Right atrium auricular region (tissue), 2 donors: ENCODE results near the gene RAPGEF4. TPM values are rescaled to one million over a fixed set of nuclear protein-coding genes. Genes with fewer than 3 reads are reported as not detected.

ENCODE experiments used
- DNase-seq: peaks from one replicate; pipeline ENCODE4 v3.0.0-alpha.2; 2019; ENCODE audit warnings: low spot score
- H3K27ac ChIP-seq, 2 donors: fragments of 200-600 bp; sonication (generic); 1 replicate in 1 of 2; 2 replicates in 1 of 2; pipeline ENCODE4 v1.5.1; 2016 to 2019
- H3K27me3 ChIP-seq, 2 donors: fragments of 200-600 bp; sonication (generic); one replicate each; pipeline versions ENCODE4 v1.5.1 to v1.6.0; 2017 to 2019
- H3K36me3 ChIP-seq: fragments of 200-600 bp; sonication (generic); one replicate; pipeline ENCODE4 v1.5.1; 2016
- H3K4me1 ChIP-seq, 2 donors: fragments of 200-600 bp; sonication (generic); one replicate each; pipeline versions ENCODE4 v1.5.1 to v1.6.0; 2017 to 2019
- H3K4me3 ChIP-seq, 2 donors: fragments of 200-600 bp; sonication (generic); 1 replicate in 1 of 2; 2 replicates in 1 of 2; pipeline ENCODE4 v1.5.1; 2017 to 2019; ENCODE audit warnings: mild to moderate bottlenecking in 1 of 2, moderate library complexity in 1 of 2
- H3K9me3 ChIP-seq, 2 donors: fragments of 200-600 bp; sonication (generic); one replicate each; pipeline ENCODE4 v1.5.1; 2019
- CTCF ChIP-seq, 2 donors: fragments of 200-600 bp; sonication (generic); IDR thresholded peaks; one replicate each; pipeline ENCODE4 v1.5.1; 2019; ENCODE audit warnings: antibody characterized with exemption in 2 of 2
- total RNA-seq, 2 donors: library from RNA; depleted of rRNA; stranded (reverse); fragments of >200 nt; gene quantifications; one replicate each; pipeline ENCODE4 v1.1.0, GENCODE V29; 2016

RAPGEF4 gene
- total RNA-seq, 2 donors from 2014 or later = 6.2 to 14.1 TPM

GRCh38 chr2:172922815-172923214 is 187.2 kb downstream of the RAPGEF4 start:
- Histone ChIP-seq H3K27me3 (no peaks in the 10 kb centered on the region), H3K27ac (no peak overlapping the region), H3K9me3 (no peaks in the 10 kb centered on the region), H3K4me3 (no peak overlapping the region), H3K4me1 (peaks cover 0 to 13% of the 10 kb centered on the region in 2 donors), H3K36me3 (no peaks in the 10 kb centered on the region)
- no peak for TF ChIP-seq CTCF (IDR thresholded peaks at IDR 0.05)
- DNase-seq = no peak

DNA sequence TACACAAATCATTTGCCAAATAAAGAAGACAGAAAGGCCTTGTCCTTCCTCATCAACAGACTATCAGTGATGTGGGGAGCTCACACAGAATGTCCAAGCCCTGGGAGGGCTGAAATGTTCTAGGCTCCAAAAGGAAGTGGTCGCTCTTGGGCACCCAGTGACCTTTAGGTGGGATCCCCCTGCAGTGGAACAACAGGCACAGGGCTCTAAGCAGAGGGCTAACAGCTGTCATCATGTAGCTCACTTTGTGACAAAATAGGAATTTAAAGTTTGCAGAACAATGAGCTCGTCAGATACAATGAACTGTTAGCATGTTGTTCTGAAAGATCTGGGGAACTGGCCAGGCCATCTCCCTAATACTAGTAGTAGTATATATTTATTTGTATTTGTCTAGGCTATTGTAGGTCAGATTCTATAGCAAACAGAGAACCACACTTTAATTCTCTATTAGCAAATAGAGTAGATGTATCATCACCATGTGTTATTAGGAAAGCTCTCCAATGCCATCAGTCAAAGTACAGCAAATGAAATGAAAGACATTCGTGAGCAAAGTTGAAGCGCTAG is 188.5 kb downstream of the RAPGEF4 start:
- Histone ChIP-seq H3K27ac (no peak overlapping the region), H3K4me3 (no peak overlapping the region), H3K36me3 (no peaks in the 10 kb centered on the region), H3K27me3 (no peaks in the 10 kb centered on the region), H3K4me1 (peaks cover 0 to 24% of the 10 kb centered on the region in 2 donors), H3K9me3 (no peaks in the 10 kb centered on the region)
- no peak for TF ChIP-seq CTCF (IDR thresholded peaks at IDR 0.05)
- no peak for DNase-seq

DNA sequence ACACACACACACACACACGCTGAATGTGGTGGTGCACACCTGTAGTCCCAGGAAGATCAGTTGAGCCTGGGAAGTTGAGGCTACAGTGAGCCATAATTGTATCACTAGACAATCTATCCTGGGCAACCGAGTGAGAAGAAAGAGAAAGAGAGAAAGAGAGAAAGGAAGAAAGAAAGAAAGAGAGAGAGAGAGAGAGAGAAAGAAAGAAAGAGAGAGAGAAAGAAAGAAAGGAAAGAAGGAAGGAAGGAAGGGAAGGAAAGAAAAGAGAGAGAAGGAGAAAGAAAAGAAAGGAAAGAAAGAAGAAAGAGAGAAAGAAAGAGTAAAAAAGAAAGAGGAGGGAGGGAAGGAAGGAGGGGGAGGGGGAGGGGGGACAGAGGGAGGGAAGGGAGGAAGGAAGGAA is 190.0 kb downstream of the RAPGEF4 start:
- Histone ChIP-seq H3K4me1 (peaks cover 0 to 38% of the 10 kb centered on the region in 2 donors), H3K27ac (no peak overlapping the region)
- TF ChIP-seq CTCF (IDR thresholded peaks at IDR 0.05) = no peak

DNA sequence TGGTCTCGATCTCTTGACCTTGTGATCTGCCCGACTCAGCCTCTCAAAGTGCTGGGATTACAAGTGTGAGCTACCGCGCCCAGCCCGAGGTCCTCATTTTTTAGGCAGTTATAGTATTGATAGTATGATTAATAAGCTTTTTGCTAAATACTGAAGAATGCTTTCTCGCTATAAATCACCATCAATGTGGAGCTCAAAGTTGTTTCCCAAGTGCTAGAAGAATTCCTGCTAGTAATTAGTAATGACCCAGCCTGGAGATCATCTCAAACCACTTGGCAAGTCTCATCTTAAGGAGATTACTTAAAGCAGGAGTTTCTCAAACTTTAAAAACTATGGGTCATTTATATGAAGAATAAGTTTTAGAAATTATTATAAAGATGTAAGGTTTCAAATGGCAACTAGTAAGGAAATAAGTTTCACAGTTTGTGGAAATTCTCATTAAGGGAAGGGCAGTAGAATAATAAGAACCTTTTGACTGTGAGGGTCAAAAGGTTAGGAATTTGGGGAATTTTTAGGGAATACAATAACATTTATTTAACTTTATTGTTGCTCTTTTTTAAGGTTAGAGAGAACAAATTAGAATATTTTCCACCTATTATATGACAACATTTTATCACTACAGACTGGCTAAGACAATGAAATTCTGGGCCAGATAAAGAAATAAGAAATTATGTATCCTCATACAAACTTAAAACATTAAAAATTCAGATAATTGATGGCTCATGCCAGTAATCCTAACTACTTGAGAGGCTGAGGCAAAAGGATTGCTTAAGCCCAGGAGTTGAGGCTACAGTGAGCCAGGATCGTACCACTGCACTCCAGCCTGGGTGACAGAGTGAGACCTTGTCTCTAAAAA is 191.4 kb downstream of the RAPGEF4 start:
- Histone ChIP-seq H3K4me3 (no peak overlapping the region), H3K27me3 (no peaks in the 10 kb centered on the region), H3K9me3 (no peaks in the 10 kb centered on the region), H3K36me3 (no peaks in the 10 kb centered on the region), H3K4me1 (peaks cover 0 to 48% of the 10 kb centered on the region in 2 donors), H3K27ac (peak overlapping the region; percentile 35 to 65)
- DNase-seq = no peak
- no peak for TF ChIP-seq CTCF (IDR thresholded peaks at IDR 0.05)

More for the DNA sequence above, 190.0 kb downstream of the RAPGEF4 start:
- Histone ChIP-seq H3K27me3 (no peaks in the 10 kb centered on the region), H3K4me3 (no peak overlapping the region), H3K9me3 (no peaks in the 10 kb centered on the region), H3K36me3 (no peaks in the 10 kb centered on the region)
- DNase-seq = no peak

GRCh38 chr2:172927641-172928357 is 192.2 kb downstream of the RAPGEF4 start:
- H3K36me3 ChIP-seq = no peaks in the 10 kb centered on the region
- H3K27me3 ChIP-seq = no peaks in the 10 kb centered on the region
- peaks cover 0 to 51% of the 10 kb centered on the region in 2 donors for H3K4me1 ChIP-seq
- no peak for TF ChIP-seq CTCF (IDR thresholded peaks at IDR 0.05)
- H3K27ac ChIP-seq = peak overlapping the region; percentile 35 to 65
- peak; percentile 79 for DNase-seq
- no peaks in the 10 kb centered on the region for H3K9me3 ChIP-seq
- peak overlapping the region in 1 of 2 donors; percentile 2 for H3K4me3 ChIP-seq
